HepG2 (cell line): Measurements from ENCODE around the gene BAZ2A. TPM values are rescaled to one million over a fixed set of nuclear protein-coding genes. Genes with fewer than 3 reads are reported as not detected.

ENCODE experiments used
- ATF3 ChIP-seq: sonication (generic); formaldehyde crosslinking; IDR thresholded peaks from 2 replicates; pipeline ENCODE4 v1.4.0; 2020; ENCODE audit warnings: missing genetic modification reagents
- ELK4 ChIP-seq: sonication (generic); formaldehyde crosslinking; IDR thresholded peaks from 2 replicates; pipeline ENCODE4 v1.9.0; 2021; ENCODE audit warnings: missing genetic modification reagents, borderline replicate concordance
- FOXO1 ChIP-seq: sonication (generic); formaldehyde crosslinking; IDR thresholded peaks from 2 replicates; pipeline ENCODE4 v1.4.0; 2020; ENCODE audit warnings: missing genetic modification reagents
- HIVEP1 ChIP-seq: sonication (generic); formaldehyde crosslinking; IDR thresholded peaks from 2 replicates; pipeline ENCODE4 v1.4.0; 2020; ENCODE audit warnings: mild to moderate bottlenecking, missing genetic modification reagents
- ISX ChIP-seq: sonication (generic); formaldehyde crosslinking; conservative IDR thresholded peaks from 2 replicates; pipeline ENCODE4 v1.5.0; 2020; ENCODE audit warnings: missing genetic modification reagents
- MIXL1 ChIP-seq: IDR thresholded peaks from 2 replicates; pipeline ENCODE4 v1.6.1; 2016
- NFYC ChIP-seq: IDR thresholded peaks from 2 replicates; pipeline ENCODE4 v1.6.1; 2016; ENCODE audit warnings: missing genetic modification reagents, missing compliant biosample characterization
- RBAK ChIP-seq: sonication (generic); formaldehyde crosslinking; IDR thresholded peaks from 2 replicates; pipeline ENCODE4 v1.5.1; 2020; ENCODE audit warnings: mild to moderate bottlenecking, missing genetic modification reagents
- RBM22 ChIP-seq: fragments of 200-400 bp; formaldehyde crosslinking; optimal IDR thresholded peaks from 2 replicates; pipeline ENCODE3; 2017; ENCODE audit warnings: mild to moderate bottlenecking, low read length, moderate library complexity
- STAT5B ChIP-seq: sonication (generic); formaldehyde crosslinking; IDR thresholded peaks from 2 replicates; pipeline ENCODE4 v1.4.0; 2020; ENCODE audit warnings: missing genetic modification reagents
- TGIF2 ChIP-seq: IDR thresholded peaks from 2 replicates; pipeline ENCODE4 v1.6.1; 2016; ENCODE audit warnings: control low read depth, missing compliant biosample characterization
- WIZ ChIP-seq: sonication (generic); formaldehyde crosslinking; IDR thresholded peaks from 2 replicates; pipeline ENCODE4 v1.5.1; 2020; ENCODE audit warnings: mild to moderate bottlenecking, missing genetic modification reagents
- ZFP36L2 ChIP-seq: sonication (generic); formaldehyde crosslinking; IDR thresholded peaks from 2 replicates; pipeline ENCODE4 v1.4.0; 2020; ENCODE audit warnings: missing genetic modification reagents
- ZNF101 ChIP-seq: sonication (generic); formaldehyde crosslinking; IDR thresholded peaks from 2 replicates; pipeline ENCODE4 v1.4.0; 2020; ENCODE audit warnings: mild to moderate bottlenecking, low read depth, missing genetic modification reagents, borderline replicate concordance
- ZNF235 ChIP-seq: sonication (generic); formaldehyde crosslinking; IDR thresholded peaks from 2 replicates; pipeline ENCODE4 v1.8.1; 2023; ENCODE audit warnings: mild to moderate bottlenecking, missing genetic modification reagents, borderline replicate concordance
- ZNF317 ChIP-seq: sonication (generic); formaldehyde crosslinking; IDR thresholded peaks from 2 replicates; pipeline ENCODE4 v1.5.0; 2020; ENCODE audit warnings: mild to moderate bottlenecking, missing genetic modification reagents
- ZNF446 ChIP-seq: sonication (generic); formaldehyde crosslinking; IDR thresholded peaks from 2 replicates; pipeline ENCODE4 v1.5.0; 2020; ENCODE audit warnings: mild to moderate bottlenecking, missing genetic modification reagents
- ZNF549 ChIP-seq: sonication (generic); formaldehyde crosslinking; IDR thresholded peaks from 2 replicates; pipeline ENCODE4 v1.5.0; 2020; ENCODE audit warnings: missing genetic modification reagents
- ZNF607 ChIP-seq: sonication (generic); formaldehyde crosslinking; IDR thresholded peaks from 2 replicates; pipeline ENCODE4 v1.5.1; 2020; ENCODE audit warnings: missing genetic modification reagents, mild to moderate bottlenecking, borderline replicate concordance
- ZNF614 ChIP-seq: IDR thresholded peaks from 2 replicates; pipeline ENCODE4 v1.6.1; 2018; ENCODE audit warnings: missing biosample characterization, missing genetic modification reagents, inconsistent platforms, borderline replicate concordance
- ZNF660 ChIP-seq: sonication (generic); formaldehyde crosslinking; IDR thresholded peaks from 2 replicates; pipeline ENCODE4 v1.5.1; 2020; ENCODE audit warnings: mild to moderate bottlenecking, low read depth, missing genetic modification reagents, borderline replicate concordance
- ZNF7 ChIP-seq: IDR thresholded peaks from 2 replicates; pipeline ENCODE4 v1.6.1; 2016; ENCODE audit warnings: missing biosample characterization, missing genetic modification reagents
- ZSCAN5A ChIP-seq: sonication (generic); formaldehyde crosslinking; IDR thresholded peaks from 2 replicates; pipeline ENCODE4 v1.8.0; 2022; ENCODE audit warnings: mild to moderate bottlenecking, missing genetic modification reagents, borderline replicate concordance
- polyA plus RNA-seq, 8 experiments: library from polyadenylated mRNA; depleted of rRNA in 3 of 8; stranded (reverse) in 7 of 8; unstranded in 1 of 8; fragments of >200 nt; fragmentation: Illumina TruSeq in 4 of 8; extraction: Trizol in 4 of 8; gene quantifications; 2 replicates each; pipeline versions ENCODE4 v1.2.1 to v1.2.3, GENCODE V29; 2011 to 2016; ENCODE audit warnings: low read depth in 4 of 8, missing spikeins in 1 of 8, mixed read lengths in 1 of 8; ENCODE audit not compliant: insufficient read depth in 1 of 8
- total RNA-seq, 5 experiments: library from RNA; depleted of rRNA; stranded (reverse); fragments of >200 nt; fragmentation: Illumina TruSeq; extraction: Trizol; gene quantifications; 2 replicates each; pipeline ENCODE4 v1.2.3, GENCODE V29; 2016; ENCODE audit warnings: low read depth in 1 of 5
- TF ChIP-seq, protein P1 (sequence below), 2 experiments: sonication (generic) in 1 of 2; formaldehyde crosslinking in 1 of 2; IDR thresholded peaks; 2 replicates each; pipeline versions ENCODE4 v1.5.1 to v1.6.1; 2011 to 2020; ENCODE audit warnings: borderline replicate concordance in 1 of 2, low read depth in 1 of 2, low read length in 1 of 2, mild to moderate bottlenecking in 1 of 2, missing genetic modification reagents in 1 of 2, moderate library complexity in 1 of 2
- TF ChIP-seq, protein P2 (sequence below): sonication (generic); formaldehyde crosslinking; IDR thresholded peaks from 2 replicates; pipeline ENCODE4 v1.5.0; 2020; ENCODE audit warnings: missing genetic modification reagents

Gene BAZ2A
- total and polyA plus RNA-seq, 2 of the 13 experiments (the other 11 are each of a cell fraction or from before 2014, with no cell fraction given) = 21.8 to 73.5 TPM

DNA sequence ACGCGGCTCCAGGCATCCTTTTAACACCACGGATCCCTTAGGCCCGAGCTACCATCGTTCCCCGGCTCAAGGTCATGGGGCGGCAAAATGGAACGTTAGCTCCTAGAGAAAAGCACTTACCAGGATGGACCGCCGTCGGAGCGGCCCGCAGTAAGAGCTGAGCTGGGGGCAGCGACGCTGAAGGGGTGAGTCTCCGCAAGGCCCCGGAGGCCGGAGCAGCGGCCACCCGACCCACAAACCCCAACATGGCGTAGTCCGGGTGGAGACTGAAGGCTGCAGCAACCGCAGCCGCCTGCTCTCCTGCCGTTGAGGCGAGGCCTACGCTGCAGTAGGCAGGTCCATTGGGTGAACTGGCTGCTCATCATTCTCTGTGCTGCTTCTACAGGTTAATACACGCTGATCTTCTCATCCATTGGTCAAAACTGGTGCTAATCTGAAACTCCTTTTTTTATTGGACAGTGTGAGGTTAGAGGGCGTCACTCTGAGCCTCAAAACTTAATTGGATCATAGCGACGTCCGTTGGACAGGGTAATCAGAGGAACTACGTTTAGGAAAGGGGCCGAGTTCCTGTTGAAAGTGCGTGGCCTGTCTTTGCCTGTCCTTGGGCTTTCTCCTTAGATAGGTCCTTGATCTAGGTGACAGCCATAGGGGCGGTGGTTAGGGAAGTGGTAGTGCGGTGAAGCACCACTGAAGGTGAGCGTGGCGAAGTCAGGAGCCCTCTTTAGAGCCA, 15.8 kb upstream of the BAZ2A start, which contains the start of gene ATP5F1B (continued):
- TF ChIP-seq HIVEP1 (CRISPR knock-in tag) (no peak), ELK4 (CRISPR knock-in tag) (no peak), RBM22 (peak; percentile 89), TGIF2 (peak; percentile 18; the same call in 1 of the 2 replicates), ZNF7 (CRISPR knock-in tag) (0 out of 2 replicates have a peak, but pooled peaks have one; percentile 5), ZNF549 (no peak), ZNF101 (CRISPR knock-in tag) (0 out of 2 replicates have a peak, but pooled peaks have one; percentile 31), ZNF614 (CRISPR knock-in tag) (0 out of 2 replicates have a peak, but pooled peaks have one; percentile 41), WIZ (no peak), ZNF446 (peak; percentile 91; the same call in 1 of the 2 replicates), ISX (CRISPR knock-in tag) (no peak), MIXL1 (CRISPR knock-in tag) (peak; percentile 91), STAT5B (CRISPR knock-in tag) (peak; percentile 47; the same call in 1 of the 2 replicates), ZNF235 (CRISPR knock-in tag) (no peak), ZNF660 (no peak), ATF3 (CRISPR knock-in tag) (peak; percentile 19; the same call in 1 of the 2 replicates), NFYC (CRISPR knock-in tag) (peak; percentile 99), ZSCAN5A (peak; percentile 57; the same call in 1 of the 2 replicates), FOXO1 (CRISPR knock-in tag) (peak; percentile 21), ZNF317 (CRISPR knock-in tag) (peak; percentile 1; the same call in 1 of the 2 replicates), ZFP36L2 (CRISPR knock-in tag) (no peak), ZNF607 (CRISPR knock-in tag) (peak; percentile 87), RBAK (CRISPR knock-in tag) (no peak)
- TF ChIP-seq, protein P1, sequence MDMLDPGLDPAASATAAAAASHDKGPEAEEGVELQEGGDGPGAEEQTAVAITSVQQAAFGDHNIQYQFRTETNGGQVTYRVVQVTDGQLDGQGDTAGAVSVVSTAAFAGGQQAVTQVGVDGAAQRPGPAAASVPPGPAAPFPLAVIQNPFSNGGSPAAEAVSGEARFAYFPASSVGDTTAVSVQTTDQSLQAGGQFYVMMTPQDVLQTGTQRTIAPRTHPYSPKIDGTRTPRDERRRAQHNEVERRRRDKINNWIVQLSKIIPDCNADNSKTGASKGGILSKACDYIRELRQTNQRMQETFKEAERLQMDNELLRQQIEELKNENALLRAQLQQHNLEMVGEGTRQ (IDR thresholded peaks at IDR 0.05; ENCODE audit: low read depth, low read length) = no peak
- TF ChIP-seq, protein P1 (CRISPR knock-in tag; IDR thresholded peaks at IDR 0.05; ENCODE audit: borderline replicate concordance) = no peak
- TF ChIP-seq, protein P2, sequence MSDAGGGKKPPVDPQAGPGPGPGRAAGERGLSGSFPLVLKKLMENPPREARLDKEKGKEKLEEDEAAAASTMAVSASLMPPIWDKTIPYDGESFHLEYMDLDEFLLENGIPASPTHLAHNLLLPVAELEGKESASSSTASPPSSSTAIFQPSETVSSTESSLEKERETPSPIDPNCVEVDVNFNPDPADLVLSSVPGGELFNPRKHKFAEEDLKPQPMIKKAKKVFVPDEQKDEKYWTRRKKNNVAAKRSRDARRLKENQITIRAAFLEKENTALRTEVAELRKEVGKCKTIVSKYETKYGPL (CRISPR knock-in tag) = 0 out of 2 replicates have a peak, but pooled peaks have one; percentile 37
